GM10847 (cell line): ENCODE measurements around the gene SMAD9.

Experiments
- POLR2A ChIP-seq: IDR thresholded peaks from 2 replicates; pipeline ENCODE4 v1.6.1; 2011; ENCODE audit not compliant: insufficient read length; ENCODE audit errors: extremely low read depth

SMAD9 gene

DNA sequence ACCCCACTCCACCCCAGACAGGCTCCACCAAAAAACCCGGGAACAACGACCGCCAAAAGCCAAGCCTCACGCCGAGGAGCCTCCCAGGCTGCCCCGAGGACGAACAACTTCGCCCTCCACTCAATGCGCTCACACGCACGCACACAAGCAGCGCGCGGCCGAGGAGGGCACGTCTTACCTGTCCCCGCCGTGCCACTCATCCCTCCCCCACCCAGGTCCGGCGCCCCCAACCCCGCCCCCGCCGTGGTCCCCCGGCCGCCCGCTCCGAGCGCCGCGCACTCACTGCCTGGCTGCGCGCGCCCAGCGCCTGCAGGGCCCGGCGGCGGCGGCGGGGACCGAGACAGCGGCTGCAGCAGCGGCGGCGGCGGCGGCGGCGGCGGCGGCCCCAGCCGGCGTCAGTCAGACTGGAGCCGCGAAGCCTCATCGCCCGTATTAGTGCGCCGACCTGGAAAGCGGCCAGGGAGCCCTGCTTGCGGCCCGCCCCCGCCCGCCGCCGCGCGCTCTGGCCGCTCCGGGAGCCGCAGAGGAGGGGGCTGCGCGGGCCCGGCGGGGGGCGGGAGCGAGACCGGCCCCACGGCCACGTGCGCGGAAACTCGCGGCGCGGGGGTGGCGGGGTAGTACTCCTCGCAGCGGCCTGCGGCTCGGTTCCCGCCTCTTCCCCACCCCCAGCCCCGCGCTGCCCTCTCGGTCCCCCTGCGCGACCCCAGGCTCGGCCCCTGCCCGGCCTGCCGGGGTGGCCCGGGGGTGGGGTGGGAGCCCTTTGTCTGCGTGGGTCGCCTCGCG, at the start of gene SMAD9:
SMAD9 (minus strand) TSS at position 406 of the 783 bp plus-strand sequence. CDS start 40,549 bp downstream, outside the sequence.
- TF ChIP-seq POLR2A = no peak

DNA sequence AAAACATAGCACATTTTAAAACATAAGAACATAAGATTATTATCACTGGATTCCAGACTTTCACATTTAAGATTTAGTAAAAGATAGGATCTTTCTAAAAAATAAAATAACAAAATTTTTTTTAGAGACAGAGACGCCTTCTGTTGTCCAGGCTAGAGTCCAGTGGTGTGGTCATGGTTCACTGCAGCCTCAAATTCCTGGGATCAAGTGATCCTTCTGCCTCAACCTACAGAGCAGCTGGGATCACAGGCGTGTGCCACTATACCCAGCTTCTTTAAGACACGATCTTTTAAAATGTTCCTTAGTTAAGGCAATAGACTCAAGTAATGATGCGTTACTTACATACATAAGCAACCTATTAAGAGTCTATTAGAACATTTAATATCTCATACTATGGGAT, 46.4 kb upstream of the SMAD9 start:
- no peak for TF ChIP-seq POLR2A

GRCh38 chr13:36965767-36966166, 45.7 kb upstream of the SMAD9 start:
- TF ChIP-seq POLR2A = no peak

GRCh38 chr13:36959456-36960116, 39.5 kb upstream of the SMAD9 start:
- TF ChIP-seq POLR2A = no peak

- no peak for TF ChIP-seq POLR2A
Observed at GRCh38 chr13:36954542-36954941, 34.5 kb upstream of the SMAD9 start.

DNA sequence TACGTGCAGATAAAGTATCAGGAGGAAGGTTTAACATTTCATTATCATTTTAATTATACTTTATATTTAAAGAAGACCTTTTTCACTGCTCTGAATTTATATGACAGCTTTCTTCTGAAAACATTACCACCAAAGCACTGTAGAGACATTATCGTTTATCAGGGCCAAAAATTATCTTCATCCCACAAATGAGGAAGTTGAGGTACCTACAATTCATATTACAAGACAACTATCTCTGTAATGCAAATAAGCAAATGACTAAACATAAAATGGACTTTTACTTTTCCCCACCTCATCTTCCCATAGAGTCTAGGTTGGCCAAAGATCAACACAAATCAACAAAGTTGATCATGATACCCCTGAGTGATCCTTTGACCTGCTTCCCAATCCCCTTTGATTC, 30.9 kb upstream of the SMAD9 start:
- no peak for TF ChIP-seq POLR2A

DNA sequence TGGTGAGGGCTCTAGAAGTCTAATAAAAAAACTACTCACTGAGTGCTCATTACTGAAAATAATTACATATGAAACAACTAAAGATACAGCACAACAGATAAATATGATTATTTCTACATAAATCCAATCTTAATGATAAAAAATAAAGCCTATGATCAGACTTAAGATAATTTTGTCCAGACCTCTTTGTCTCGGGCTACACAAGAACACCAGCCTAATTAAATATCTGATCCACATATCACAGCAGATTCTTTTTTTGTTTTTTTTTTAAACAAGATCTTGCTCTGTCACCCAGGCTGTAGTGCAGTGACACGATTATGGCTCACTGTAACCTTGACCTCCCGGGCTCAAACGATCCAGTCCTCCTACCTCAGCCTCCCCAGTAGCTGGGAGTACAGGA, 30.3 kb upstream of the SMAD9 start:
- no peak for TF ChIP-seq POLR2A

- TF ChIP-seq POLR2A = no peak
Observed at GRCh38 chr13:36945078-36945477, 25.0 kb upstream of the SMAD9 start.

DNA sequence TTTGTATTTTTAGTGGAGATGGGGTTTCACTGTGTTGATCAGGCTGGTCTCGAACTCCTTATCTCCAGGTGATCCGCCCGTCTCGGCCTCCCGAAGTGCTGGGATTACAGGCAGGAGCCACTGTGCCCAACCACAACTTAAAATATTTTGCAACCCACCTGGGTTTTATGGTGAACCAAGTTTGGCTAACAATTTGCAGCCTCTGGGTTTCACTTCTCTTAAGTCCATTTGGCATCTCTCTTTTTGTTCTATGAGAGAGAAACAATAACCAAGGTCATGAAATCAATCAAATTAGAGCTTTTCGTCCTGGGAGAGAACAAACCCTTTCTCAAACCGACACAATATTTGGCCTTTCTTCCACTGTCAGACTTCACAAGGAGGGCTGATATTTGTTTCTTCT, 5.6 kb upstream of the SMAD9 start:
- no peak for TF ChIP-seq POLR2A

DNA sequence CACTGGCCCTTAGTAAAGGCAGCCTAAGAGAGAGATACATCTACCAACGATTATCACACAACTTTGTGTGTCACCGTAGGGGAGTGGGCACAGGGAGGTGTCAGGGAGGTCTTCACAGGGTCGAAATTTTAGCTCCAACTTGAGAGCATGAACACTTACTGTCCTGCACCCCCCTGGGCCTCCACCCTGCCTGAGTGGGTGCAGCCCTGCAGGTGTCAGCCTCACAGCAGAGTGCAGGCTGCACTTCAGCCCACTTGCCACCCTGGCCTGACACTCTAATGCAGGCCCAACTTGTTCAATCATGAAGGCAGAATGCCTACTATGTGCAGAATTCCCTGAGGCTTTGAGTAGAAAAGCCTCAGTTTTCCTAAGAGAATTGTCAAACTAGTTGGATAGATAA, 4.0 kb upstream of the SMAD9 start:
- TF ChIP-seq POLR2A = no peak

DNA sequence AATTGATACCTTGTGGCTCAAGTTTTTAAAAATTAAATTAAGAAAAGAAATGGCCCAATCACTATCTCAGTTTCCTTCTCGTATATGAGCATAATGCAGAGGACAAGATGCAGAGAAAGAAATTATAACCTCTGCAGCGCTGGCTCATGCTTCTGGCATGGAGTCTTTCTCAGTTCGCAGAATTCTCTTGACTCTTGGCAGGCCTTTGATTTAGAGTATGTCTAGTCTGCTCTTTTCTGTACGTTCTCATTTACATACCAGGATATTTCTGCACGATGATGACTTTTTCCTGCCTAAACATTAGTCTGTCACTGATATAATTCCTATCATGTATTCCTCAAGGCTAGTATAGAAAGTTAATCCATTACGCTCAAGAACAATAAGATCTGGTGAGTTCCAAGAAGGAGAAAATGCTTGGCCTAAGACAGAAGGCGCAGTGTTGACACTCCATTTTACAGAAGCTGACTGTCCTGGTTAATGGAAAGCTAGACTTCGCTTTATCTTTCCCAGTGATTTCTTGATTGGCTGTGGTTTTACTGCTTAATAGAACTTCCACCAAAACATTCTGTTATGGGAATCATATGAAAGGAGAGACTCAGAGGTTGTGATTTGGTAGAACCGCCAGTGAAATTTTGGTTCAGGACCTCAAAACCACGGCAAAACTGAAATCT, 1.7 kb upstream of the SMAD9 start:
- TF ChIP-seq POLR2A = no peak

DNA sequence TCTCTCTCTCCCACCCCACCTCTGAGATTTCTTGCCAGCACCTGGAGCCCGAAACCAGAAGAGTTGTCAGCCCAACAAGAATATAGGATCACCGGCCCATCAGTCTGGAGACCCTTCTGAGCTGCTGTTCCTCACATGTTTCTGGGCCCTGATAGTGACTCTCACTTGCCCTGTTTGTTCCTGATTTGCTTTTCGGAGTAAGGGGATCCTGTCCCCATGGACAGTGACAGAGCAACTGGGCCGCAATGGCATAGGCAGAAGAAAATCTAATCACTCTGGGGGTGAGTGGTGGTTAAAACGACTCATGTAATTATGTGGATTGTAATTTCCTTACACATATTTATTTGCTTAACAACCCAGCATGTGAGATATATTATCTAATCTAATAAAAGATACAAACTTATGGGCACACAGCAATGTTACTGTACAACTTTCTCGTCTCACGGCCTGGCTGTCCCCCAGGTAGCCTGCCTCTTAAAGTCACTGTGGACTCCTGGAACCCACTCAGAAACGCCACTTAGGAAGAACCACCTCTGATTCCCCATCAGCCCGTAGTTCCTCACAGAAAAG, 663 bp upstream of the SMAD9 start:
- TF ChIP-seq POLR2A = no peak

GRCh38 chr13:36919171-36919832, 736 bp downstream of the SMAD9 start:
- no peak for TF ChIP-seq POLR2A

DNA sequence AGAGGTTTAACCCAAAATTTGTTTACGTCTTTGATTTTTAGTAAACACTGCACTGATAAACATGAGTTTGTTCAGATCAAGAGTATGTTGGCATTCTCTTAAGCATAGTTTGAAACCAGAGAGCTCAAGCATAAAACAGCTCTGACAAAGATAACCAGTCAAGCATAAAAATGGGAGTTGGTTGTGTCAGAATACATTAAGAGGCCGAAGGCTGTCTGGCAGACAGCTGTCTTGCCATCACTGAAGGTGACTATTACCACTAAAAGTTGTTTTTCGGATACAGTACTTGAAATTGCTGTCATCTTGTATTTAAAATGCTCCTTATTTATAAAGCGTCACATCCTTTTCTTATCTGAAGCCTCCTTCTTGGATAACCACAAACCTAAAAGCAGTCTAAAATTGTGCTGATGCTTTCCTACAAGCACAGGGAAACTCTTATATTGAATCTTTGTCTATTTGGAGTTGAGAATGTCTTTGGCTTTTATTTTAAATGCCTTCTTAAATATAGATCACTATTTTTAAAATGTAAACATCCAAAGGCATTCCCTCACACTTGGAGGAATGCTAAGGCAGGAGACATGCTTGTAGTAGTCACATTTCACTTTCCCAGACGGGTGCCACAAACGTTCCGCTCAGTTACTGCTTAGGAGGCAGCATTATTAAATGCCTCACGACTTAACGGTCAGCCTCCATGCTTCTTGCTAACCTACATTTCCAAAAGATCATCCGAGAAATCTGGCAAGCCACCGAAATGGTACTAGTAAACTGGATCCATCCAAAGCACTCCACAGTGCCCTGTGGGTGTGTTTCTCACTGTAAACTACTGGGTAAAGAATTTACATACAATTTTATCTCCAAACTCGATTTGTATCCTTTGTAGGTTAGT, 1.5 kb downstream of the SMAD9 start:
- TF ChIP-seq POLR2A = no peak
